Measurements from ENCODE around the gene TEDC2. TPM values are rescaled to one million over a fixed set of nuclear protein-coding genes. Genes with fewer than 3 reads are reported as not detected.

Gene TEDC2
- total and polyA plus RNA-seq, 9 of the 15 experiments (the other 6 are each of a cell fraction or from before 2014, with no cell fraction given) = 0.75 to 57.0 (median 17.6) TPM

- TF ChIP-seq ATF6 (CRISPR knock-in tag; IDR thresholded peaks at IDR 0.05) (no peak), KAT7 (CRISPR knock-in tag; IDR thresholded peaks at IDR 0.05; ENCODE audit: borderline replicate concordance) (peak; percentile 59; the same call in 1 of the 2 replicates), TARDBP (IDR thresholded peaks at IDR 0.05) (peak; percentile 44; the same call in 1 of the 2 replicates), CSDE1 (IDR thresholded peaks at IDR 0.05) (no peak), ARID1B (IDR thresholded peaks at IDR 0.05) (peak; percentile 47; the same call in 1 of the 2 replicates), JUND (IDR thresholded peaks at IDR 0.05; ENCODE audit: borderline replicate concordance, low read depth, low read length) (peak; percentile 57), JUND (tag; IDR thresholded peaks at IDR 0.05; ENCODE audit: borderline replicate concordance, low read depth, low read length) (no peak), POLR2A (conservative IDR thresholded peaks at IDR 0.05) (no peak), TOE1 (IDR thresholded peaks at IDR 0.05; ENCODE audit: borderline replicate concordance) (peak; percentile 69; the same call in 1 of the 2 replicates), TOE1 (CRISPR knock-in tag; IDR thresholded peaks at IDR 0.05; ENCODE audit: borderline replicate concordance, low read depth) (0 out of 2 replicates have a peak, but pooled peaks have one; percentile 18), PHF8 (IDR thresholded peaks at IDR 0.05; ENCODE audit: borderline replicate concordance, low read length) (no peak), TAF9B (IDR thresholded peaks at IDR 0.05; ENCODE audit: partially characterized antibody) (no peak), HMGN3 (IDR thresholded peaks at IDR 0.05; ENCODE audit: borderline replicate concordance, extremely low read depth, insufficient read length, low read depth, low read length) (peak; percentile 17), CTBP1 (IDR thresholded peaks at IDR 0.05; ENCODE audit: borderline replicate concordance) (peak; percentile 92), CTCFL (IDR thresholded peaks at IDR 0.05; ENCODE audit: borderline replicate concordance, insufficient read depth, low read depth, low read length, poor library complexity, severe bottlenecking) (peak; percentile 57), ETV5 (CRISPR knock-in tag; IDR thresholded peaks at IDR 0.05; ENCODE audit: low read depth) (peak; percentile 42; the same call in 1 of the 2 replicates), RB1 (IDR thresholded peaks at IDR 0.05; ENCODE audit: low read depth) (peak; percentile 74; the same call in 1 of the 2 replicates), PPARD (CRISPR knock-in tag; IDR thresholded peaks at IDR 0.05) (no peak), HMG20B (CRISPR knock-in tag; IDR thresholded peaks at IDR 0.05) (no peak), SMARCA4 (IDR thresholded peaks at IDR 0.05) (peak; percentile 38; the same call in 1 of the 2 replicates), RCOR1 (IDR thresholded peaks at IDR 0.05; ENCODE audit: borderline replicate concordance in 1 of 2, low read depth in 2 of 2, low read length in 2 of 2) (peak in 1 of 2 experiments; percentile 63; a peak in 2 of 4 replicates), CEBPG (CRISPR knock-in tag; IDR thresholded peaks at IDR 0.05) (0 out of 2 replicates have a peak, but pooled peaks have one; percentile 40), CEBPG (tag; conservative IDR thresholded peaks at IDR 0.05 in 1 of 2, IDR thresholded peaks at IDR 0.05 in 1 of 2) (no peak), JUN (IDR thresholded peaks at IDR 0.05; ENCODE audit: borderline replicate concordance, low read depth, low read length) (no peak; the same call in 1 of the 2 replicates), JUN (CRISPR knock-in tag; IDR thresholded peaks at IDR 0.05; ENCODE audit: borderline replicate concordance) (0 out of 2 replicates have a peak, but pooled peaks have one; percentile 95), GTF2A2 (tag; IDR thresholded peaks at IDR 0.05) (no peak)
Measured at GRCh38 chr16:2428051-2428783, 31.7 kb upstream of the TEDC2 start (continued).

Measured in K562 (cell line).